ENCODE data around the gene MAML2. TPM values are rescaled to one million over a fixed set of nuclear protein-coding genes. Genes with fewer than 3 reads are reported as not detected.

MAML2 gene
- total RNA-seq, 1 experiment from 2014 or later: 14.8 TPM

DNA sequence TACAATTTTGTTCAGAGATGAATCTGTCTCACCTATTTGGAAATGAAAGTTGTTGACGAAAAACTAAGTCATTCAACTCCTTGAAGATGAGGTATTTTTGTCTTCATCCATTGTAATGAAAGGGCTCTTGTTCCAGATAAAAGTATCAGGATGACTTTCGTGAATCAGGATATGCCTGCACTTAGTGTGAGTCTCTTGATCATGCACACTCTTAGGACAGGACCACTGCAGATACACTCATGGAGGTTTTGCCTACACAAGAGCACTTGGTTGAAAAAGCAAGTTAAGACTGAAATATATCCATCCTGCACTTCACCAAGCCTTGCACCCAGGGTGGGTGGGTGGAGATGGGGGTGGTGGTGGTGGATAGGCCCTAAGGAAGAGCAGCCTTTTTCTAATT lies 298.2 kb downstream of the MAML2 start:
- no peak for DNase-seq (ENCODE audit: low read depth)

DNA sequence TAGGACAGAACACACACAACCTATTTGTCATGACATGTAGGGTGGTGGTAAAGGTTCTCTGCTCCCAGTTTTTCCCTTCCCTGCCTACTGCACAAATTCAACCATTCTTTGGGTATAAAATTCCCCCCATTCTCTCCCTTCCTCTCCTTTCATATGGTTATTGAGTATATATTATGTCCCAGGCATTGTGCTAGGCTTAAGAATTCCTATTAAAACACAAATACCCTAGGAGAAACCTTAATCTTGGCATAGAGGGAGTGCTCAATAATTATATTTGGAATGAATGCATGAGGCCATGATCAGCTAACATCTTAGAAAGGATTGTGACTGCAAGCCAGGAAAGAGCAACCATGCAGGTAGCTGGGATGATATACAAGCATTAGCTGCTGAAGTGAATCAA lies 298.7 kb downstream of the MAML2 start:
- no peak for DNase-seq (ENCODE audit: low read depth)

DNA sequence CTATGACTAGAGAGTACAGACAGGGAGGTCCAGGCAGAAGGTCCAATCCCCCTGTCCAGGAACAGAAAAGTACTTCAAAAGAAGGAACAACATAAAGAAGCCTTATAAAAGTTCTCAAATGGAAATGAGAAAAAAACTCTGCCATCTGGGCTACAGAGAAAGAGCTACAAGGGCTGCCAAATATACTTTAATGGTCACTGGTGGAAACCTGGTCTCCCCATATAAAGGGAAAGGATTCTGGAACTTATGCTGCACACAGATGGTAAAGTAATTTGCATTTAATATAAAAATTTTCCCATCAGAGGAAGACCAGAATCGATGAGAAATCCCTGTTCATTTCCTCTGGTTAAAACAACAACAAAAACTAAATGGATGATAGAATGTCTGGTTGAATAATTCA lies 299.7 kb downstream of the MAML2 start:
- no peak for DNase-seq (ENCODE audit: low read depth)

DNA sequence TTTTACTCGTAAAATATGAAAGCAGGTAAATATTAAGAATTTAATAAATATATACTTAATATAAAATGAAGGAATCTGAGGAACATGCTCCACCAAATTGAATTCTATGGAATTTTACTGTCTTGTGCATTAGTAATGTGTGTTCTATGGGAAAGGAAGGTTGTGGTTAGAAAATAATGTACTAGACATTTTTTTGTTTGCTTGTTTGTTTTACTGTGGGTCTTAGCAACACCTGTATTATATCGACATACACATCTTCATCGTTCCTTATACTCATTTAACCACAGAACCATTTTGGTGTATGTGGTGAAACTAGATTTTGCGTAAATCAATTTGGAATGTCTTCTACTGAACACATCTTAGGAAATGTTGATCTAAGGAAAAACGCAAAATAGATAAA lies 304.9 kb downstream of the MAML2 start:
- DNase-seq (ENCODE audit: low read depth): no peak

DNA sequence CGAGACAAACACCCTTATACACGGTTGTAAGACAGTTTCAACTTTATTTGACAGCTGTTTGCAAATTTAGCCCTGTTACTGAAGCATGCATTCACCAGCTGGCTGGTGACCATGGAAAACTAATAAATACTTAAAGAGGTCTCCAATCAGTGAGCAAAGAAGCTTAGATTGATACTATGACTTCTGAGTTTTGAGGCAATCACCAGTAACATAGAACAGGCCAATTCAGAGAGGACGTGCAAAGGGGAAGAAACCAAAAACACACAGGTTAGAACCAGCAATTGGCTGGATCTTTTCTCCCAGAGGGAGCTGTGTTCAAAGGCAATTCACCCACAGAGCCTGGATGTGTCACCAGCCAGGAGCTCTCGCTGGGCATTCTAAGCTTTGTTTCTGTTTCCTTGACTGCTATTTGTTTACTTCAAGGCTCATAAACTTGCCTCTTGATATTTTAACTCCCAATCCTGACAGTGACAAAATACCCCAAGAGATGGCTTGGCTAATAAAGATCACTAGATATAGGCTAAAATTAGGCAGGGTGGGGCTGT lies 305.5 kb downstream of the MAML2 start:
- DNase-seq (ENCODE audit: low read depth): no peak

DNA sequence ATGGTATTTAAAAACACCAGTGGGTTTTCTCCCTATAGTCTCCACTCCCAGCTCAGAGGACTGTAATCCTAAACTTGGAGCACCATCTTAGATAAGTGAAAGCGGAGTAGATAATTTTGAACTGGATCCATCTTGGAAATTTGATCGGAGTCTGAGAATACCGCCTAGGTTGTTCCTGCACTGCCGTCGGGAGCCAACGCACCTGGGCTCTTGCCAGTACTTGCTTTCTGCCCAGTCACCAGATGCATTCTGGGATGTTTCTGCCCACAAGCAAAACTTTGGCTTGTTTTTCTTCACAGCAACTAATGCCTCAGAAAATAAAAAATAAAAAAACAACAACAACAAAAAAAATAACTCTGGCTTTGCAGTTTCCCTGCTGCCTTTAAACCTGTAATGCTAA lies 306.1 kb downstream of the MAML2 start:
- DNase-seq (ENCODE audit: low read depth): no peak

DNA sequence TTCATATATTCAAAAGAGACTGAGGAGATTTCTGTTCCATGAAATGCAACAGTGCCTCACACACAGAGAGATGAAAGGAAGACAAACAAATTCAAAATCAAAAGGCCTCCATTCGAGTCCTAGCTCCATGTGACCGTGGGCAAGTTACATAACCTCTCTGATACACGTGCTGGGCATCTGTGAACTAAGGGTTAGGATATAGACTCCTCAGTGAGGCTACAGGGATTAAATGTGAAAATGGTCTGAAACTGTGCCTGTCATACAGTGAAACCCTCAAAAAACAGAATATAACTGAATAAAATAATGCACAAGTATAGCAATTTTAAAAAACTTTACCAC lies 307.3 kb downstream of the MAML2 start:
- DNase-seq (ENCODE audit: low read depth): no peak

DNA sequence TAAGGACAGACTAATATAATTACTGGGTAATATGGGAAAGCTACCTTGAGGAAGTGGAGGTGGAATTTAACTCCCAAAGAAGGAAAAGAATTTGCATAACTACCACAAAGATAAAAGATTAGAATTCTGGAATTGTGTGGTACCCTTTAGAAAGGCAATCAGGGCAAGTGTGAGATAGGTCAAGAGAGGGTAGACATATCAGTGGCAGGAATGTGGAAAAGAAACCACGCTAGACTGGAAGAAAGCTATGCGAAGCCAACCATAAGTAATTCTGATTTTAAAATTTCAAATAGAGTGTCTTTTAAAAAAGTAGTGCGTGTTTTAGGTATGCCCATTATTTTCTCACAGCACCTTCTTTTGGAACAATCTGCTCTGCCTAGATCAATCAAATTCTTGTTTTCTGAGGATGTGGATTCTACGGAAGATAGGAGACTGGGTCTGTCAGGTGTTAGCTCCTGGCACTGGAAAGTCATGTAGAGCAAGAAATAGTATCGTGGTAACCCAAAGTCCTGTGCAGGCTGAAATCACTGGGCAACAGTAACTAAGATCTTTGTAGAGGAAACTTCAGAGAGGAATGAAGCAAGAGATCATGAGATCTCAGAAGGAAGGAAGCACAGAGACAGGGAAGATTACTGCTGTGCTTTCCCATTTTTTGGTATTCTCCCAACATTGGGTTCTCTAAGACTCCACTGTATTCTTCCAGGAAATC lies 307.8 kb downstream of the MAML2 start:
- DNase-seq (ENCODE audit: low read depth): no peak

DNA sequence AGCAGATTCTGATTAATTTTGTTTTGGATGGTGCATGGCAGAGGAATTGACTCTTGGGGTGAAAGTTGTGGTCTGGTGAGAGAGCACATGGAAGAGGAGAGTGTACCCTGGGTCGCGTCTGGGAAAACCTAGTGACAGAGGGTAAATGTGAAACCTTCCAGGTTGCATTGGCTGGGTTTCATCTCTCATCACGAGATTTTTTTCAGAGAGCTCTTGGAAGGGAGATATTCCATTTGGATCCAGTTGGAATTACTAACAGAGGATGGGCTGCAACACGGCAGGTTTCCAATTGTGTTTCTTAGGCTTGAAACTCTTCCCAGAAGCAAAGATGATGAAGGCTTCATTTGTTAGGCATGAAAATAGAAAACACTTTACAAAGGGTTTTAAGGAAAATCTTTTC lies 309.4 kb downstream of the MAML2 start:
- DNase-seq (ENCODE audit: low read depth): no peak

DNA sequence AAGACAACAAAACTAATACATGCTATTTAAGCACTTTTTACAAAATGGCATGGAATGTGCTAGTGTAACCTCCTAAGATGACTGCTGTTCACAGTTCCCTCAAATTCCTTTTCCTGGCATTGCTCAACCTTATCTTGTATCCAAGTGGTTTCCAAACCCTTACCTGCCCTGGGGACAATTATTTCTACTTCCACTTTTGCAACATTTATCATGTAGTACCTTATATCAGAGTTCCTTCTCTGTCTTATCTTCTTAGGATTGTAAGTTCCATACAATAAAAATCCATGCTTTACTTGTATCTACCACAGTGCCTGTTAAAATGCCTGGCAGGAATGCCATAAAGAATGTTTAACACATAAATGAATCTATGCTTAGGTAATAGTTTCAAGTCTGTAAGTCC lies 309.9 kb downstream of the MAML2 start:
- peak; percentile 45 for DNase-seq (ENCODE audit: low read depth)

DNA sequence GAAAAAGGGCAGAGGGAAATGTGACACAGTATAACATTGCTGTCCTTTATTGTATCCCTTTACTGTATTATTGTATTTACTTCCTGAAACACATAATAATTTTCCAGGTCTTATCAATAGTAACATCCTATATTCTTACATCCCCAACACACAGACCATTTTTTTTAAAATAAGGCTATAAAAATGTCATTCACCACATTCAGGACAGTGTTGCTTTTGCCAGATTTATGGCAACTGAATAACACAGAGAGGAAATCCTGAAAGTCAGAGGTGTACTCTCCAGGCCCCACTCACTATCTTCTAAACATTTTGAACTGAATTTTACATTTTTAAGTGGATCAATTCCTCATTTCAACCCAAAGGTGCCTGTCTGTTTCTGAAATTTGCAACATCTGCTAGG lies 314.2 kb downstream of the MAML2 start:
- no peak for DNase-seq (ENCODE audit: low read depth)

DNA sequence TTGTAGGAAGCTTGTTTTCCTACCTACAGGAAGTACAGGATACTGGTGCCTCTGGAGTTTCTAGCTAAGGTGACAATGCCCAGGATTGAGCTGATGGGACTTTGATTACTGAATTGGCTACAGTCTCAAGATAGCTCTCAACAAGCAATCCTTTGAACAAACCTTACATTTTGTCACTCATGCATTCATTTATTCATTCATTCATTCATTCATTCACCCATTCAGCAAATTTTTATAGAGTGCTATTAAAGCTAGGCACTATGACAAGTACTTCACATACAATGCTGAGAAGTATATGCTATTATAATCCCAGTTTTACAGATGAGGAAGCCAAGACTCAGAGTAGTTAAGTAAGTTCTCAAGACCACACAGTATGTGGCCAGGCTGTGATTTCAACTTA lies 316.0 kb downstream of the MAML2 start:
- no peak for DNase-seq (ENCODE audit: low read depth)

DNA sequence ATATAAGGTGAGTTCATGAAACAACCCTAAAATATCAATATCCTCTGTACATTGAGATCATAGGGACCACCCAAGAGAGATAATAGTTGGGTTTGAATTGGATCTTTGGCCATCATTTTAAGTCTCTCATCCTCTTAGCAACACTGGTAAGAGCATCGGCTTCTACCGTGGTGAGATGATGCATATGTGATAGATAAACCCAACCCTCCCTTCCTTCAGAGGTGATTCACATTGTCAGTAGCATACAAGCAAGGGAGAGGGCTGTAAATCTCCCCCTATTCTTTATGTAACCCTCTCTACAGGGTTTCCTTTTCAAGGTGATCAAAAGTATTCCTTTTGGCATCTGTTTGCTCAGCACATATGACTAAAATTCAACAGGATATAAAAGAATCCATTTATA lies 316.7 kb downstream of the MAML2 start:
- no peak for DNase-seq (ENCODE audit: low read depth)

DNA sequence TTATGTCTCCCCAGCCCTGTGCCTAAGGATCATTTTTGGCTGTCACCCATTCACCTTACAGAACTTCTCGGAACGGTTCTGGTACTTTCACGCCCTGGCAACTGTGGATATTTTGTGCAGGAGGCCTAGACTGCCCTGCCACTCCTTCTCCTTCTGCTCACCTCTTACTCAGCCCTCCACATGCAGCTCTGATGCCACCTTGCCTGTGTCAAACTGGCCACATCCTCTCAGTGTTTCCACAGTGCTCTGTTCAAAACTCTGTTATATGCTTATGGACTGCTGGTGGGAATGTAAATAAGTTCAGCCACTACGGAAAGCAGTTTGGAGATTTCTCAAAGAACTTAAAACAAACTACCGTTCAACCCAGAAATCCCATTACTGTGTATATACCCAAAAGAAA lies 318.3 kb downstream of the MAML2 start:
- no peak for DNase-seq (ENCODE audit: low read depth)

DNA sequence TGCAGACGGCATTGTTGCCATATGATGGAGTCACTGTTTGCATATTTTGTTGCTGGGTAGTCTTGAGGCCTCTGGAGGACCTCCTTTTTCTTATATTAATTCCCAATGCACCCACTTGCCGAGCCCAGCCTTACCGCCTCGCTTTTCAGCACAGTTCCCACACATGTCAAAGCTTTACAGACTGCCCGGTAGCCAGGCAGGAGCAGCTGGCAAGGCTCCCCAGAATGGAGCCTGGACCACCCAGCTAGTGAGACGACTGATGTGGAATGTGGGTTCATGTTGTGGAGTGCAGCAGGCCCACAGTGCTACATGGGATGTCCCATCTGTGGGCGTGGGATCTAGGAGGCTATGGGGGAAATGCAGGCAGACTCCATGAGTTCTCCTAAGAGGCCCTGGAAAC lies 319.7 kb downstream of the MAML2 start:
- DNase-seq (ENCODE audit: low read depth): no peak

DNA sequence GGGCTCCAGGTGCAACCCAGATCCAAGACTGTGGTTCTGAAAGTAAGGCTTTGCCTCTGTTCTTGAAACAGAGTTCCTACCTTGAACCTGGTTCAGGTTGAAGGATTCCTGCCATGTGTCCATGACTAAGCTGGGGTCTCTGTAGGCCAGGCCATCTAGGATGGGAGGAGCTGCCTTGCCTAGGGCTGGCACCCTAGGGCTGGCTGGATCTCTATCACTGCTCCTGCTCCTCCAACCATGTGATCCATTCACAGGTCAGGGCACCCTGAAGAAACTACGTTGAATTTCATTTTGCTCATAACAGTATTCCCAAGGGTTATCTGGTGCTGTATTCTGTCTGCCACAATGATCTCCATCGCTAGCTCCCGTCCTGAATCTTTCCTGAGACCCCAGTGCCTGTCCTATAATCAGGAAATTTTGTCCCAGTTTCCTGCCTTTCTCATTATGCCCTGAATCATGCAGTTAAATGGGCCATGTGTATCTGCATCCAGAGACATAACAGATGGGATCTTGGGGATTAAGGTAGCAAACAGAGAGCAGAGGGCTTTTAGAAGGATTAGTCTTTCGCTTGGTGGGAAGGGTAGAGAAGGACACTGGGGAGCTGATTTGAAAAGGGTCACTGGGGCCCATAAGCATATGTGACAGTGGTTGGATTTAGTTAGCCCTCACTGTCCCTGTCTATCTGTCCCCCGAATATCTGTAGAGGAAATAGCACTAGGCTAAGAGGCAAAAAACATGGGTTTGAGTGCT lies 320.9 kb downstream of the MAML2 start:
- no peak for DNase-seq (ENCODE audit: low read depth)

DNA sequence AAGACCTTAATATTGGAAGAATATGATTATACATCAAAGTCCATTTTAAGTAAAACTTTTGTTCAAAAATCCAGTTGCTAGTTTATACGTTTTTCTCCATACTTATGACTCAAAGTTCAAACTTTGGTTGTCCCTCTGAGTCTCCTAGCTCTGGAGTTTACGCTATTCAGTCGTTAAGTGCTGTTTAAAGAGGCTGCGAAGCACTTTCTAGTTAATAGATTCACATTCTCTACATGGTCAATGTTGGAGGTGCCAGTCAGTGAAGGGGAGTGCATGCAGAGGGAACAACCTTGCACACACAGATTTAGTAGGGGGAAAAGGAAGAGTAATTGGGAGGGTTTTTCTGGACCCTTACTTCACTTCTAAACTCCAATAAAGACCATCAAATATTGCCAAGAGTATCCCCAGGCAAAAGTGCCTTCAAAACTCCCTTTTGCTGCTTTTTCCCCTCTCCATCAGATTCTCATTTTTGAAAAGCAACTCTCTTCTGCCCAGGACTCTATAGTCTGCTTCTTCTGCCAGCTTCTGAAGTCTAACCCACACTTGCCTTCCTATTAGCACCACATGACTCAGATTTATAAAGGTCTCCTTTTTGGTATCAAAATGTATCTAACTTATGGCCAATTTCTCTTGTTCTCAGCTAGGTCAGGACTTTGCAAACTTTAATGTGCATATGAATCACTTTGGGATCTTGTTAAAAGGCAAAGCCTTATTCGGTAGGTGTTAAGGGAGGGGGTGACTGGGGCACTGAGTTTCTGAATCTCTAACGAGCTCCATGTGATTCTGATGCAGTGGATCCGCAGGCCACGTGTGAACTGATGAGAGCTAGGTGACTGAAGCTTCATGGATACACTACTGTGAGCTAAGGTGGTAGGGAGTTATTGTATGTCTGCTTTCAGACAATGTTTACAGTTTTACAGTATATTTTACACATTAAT lies 322.9 kb downstream of the MAML2 start:
- no peak for DNase-seq (ENCODE audit: low read depth)

DNA sequence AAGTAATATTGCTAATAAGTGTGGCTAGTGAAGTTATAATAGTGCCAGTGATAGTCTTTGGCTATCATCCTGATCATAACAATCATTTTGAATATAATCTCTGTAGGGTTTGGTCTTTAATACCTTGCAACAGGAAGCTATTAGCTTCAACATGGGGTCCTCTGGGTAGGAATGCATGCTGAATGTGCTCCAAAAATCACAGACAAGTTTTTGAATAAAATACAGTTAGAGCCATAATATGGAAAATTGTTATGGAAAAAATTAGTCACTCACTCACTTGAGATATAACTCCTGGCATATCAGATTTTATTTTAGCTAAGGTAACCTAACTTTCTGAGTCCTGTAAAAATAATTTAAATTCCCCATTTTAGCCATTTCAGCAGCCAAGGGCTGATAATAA lies 323.7 kb downstream of the MAML2 start:
- DNase-seq (ENCODE audit: low read depth): no peak

DNA sequence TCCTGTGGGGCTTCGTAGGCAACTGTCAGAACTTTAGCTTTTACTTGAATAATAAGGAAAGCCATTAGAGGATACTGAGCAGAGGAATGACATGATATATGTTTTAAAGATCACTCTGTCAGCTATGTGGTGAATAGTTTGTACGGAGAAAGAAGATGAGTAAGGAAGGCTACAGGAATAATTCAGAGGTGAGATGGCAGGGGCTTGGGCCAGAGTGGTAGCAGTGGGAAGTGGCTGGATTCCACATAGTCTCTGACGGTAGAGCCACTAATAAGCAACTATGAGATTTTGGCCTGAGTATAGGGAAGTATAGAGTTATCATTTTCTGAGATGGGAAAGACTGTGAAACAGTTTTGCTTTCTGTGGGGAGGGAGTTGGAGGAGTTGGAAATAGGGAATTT lies 325.1 kb downstream of the MAML2 start:
- no peak for DNase-seq (ENCODE audit: low read depth)

DNA sequence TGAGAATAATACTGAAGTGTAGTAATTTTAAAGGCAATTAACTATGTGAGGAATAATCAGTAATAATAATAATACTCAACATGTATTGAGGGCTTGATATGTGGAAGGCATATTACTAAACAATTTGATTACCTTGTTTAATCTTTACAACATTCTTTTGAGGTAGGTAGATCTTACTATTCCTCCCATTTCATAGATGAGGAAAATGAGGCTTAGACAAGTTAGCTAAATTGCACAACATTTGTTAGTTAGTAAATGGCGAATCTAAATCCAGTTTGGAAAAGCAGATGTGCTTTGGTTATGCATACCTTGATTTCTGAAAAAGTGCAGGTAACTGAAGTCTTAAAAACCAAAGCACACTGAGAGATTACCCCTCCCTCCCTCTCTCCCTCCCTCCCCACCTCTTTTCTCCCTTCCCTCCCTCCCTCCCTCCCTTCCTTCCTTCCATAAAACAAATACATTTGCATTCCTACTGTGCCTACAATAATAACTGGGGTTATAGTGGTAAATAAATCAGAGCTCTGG lies 326.0 kb downstream of the MAML2 start:
- DNase-seq (ENCODE audit: low read depth): no peak

DNA sequence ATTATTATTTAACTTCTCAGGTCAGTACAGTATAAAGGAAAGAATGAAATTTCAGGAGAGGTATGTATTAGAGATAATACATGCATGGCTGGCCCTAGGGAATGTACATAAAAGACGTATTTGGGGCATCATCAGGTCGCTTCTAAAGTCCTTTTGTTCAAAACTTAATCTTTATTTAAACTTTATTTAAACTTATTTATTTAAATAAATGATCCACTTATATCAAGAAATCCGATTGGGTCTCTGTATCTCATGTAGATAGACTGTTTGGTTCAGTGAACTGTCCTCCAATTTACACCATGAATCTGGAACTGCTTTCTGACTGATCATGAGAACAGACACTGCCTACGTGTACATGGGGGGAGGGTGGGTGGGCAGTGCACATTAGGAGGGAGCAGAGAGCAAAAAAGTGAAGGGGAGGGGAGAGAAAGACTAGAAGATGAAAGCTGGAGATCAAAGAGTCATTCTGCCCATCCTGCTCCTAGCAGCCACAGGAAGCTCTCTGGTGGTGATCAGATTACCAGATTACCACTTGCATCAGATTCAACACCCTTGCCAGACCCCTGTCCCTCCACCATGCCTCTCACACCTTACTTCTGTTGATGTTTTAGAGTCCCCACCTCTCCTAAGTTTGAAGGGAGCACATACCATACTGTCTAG lies 327.0 kb downstream of the MAML2 start:
- peak; percentile 55 for DNase-seq (ENCODE audit: low read depth)

DNA sequence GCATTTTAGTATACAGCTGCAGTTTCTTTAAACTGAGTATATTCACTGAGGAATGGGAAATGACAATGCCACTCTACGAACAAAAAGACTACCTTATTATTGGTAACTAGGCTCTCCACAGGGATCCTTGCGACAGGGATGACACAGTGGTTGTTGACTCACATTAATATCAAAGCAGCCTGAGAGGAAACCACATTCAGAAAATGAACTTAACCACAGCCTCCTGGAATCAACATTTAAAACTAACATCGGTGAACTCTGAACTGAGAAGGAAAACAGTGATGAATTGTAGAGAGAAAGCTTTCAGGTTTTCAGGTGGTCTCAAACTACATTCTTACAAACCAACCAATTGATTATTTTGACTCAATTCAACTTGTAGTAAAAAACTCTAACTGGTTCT lies 328.8 kb downstream of the MAML2 start:
- peak; percentile 84 for DNase-seq (ENCODE audit: low read depth)
